Measurements from ENCODE around the gene CNIH1.
"Not testable (repeated sequence)": the region's sequence is repeated elsewhere in the genome, so short reads cannot be mapped to it uniquely, and the experiment has no call there.

CNIH1 gene

GRCh38 chr14:54465654-54466053 is 24.5 kb upstream of the CNIH1 start:
- DNase-seq, result no peak

- peak; percentile 65 for DNase-seq
Observed at GRCh38 chr14:54462048-54462447, 20.9 kb upstream of the CNIH1 start.

GRCh38 chr14:54459106-54459505 is 17.9 kb upstream of the CNIH1 start:
- no peak for DNase-seq

GRCh38 chr14:54458536-54458935 is 17.4 kb upstream of the CNIH1 start:
- DNase-seq, result not testable (repeated sequence)

GRCh38 chr14:54457609-54457996 is 16.4 kb upstream of the CNIH1 start:
- DNase-seq, result no peak

GRCh38 chr14:54456820-54457608 is 15.8 kb upstream of the CNIH1 start:
- not testable (repeated sequence) for DNase-seq

DNA sequence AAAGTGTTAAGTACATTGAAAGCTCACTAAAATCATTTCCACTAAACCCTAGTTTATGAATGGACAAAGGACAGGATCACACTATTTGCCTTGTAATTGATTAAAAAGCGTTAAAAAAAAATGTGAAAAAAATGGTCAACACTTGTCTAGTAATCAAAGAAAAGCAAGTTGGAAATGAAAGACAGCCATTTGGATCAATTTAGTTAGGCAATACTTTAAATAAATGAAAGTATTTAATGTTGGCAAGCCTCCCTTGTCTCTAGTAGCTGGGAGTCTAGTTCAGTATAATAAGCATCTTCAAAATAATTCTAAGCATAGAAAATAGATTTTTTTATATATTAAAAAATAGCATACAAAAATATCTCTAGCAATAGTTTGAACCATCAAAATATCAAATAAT is 14.2 kb upstream of the CNIH1 start:
- no peak for DNase-seq

- DNase-seq, result not testable (repeated sequence)
Observed at GRCh38 chr14:54453990-54454389, 12.8 kb upstream of the CNIH1 start.

GRCh38 chr14:54453252-54453651 is 12.1 kb upstream of the CNIH1 start:
- DNase-seq, result no peak

DNA sequence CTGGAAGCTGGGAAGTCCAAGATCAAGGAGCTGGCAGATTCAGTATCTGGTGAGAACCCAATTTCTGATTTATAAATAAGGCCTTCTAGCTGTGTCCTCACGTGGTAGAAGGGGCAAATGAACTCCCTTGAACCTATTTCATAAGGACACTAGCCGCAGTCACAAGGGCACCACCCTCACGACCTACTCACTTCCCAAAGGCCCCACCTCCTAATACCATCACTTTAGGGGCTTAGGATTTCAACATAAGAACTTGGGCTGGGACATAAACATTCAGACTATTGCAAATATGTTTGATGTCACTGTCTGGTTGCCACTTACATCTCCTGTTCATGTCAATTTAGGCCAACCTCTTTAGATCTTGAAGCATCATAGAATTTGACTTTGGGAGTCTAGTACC is 10.8 kb upstream of the CNIH1 start:
- DNase-seq, result peak; percentile 91

DNA sequence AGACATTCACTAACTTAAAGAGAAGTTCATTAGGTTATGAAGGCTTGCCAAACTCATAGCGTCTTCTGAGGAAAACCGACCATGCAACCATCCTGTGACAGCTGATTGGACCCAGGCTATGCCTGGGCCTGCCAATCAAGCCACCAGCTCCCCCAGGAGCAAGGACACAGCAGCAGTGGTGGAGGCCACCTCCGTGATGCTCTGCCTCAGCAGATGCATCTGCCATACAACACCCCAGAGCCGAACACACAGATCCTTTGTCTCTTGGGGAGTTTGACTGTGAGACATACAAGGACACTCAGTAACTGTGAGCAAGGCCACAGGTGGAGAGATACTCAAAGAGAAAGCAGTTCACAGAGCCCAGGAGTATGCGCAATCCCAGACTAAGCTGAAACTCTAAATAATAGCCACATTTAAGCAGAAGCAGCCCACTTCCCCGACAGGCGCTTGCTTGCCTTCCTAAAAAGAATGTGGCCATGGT is 10.0 kb upstream of the CNIH1 start:
- peak; percentile 45 for DNase-seq

GRCh38 chr14:54450535-54450934 is 9.4 kb upstream of the CNIH1 start:
- peak; percentile 98 for DNase-seq

- DNase-seq, result peak; percentile 97
Observed at GRCh38 chr14:54447231-54447692, 6.1 kb upstream of the CNIH1 start.

GRCh38 chr14:54446161-54446693 is 5.1 kb upstream of the CNIH1 start:
- DNase-seq, result no peak

- DNase-seq, result no peak
Observed at GRCh38 chr14:54444681-54445080, 3.5 kb upstream of the CNIH1 start.

- DNase-seq, result no peak
Observed at GRCh38 chr14:54443981-54444380, 2.8 kb upstream of the CNIH1 start.

DNA sequence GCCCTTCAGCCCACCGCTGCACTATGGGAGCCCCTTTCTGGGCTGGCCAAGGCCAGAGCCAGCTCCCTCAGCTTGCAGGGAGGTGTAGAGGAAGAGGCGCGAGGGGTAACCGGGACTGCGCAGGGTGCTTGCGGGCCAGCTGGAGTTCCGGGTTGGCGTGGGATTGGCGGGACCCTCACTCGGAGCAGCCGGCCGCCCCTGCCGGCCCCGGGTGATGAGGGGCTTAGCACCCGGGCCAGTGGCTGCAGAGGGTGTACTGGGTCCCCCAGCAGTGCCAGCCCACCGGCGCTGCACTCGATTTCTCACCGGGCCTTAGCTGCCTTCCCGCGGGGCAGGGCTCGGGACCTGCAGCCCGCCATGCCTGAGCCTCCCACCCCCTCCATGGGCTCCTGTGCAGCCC is 1.8 kb upstream of the CNIH1 start:
- not testable (repeated sequence) for DNase-seq

DNA sequence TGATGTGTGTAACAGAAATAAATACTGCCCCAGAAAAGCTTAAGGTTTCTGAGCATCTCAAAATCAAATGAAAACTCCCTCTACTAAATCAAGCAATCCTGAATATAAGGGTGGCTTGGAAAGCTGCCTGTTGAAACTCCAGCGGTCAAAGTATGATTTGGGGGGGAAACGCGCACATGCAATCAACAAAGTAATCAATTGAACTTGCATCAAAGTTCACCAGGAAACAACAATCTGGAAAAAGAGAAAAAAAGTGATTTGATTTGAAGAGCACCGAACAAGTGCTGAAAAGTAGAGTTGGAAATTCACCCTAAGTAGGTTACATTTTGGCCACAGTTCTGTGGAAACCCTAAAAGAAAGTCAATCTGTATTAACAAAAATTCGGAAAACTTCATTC is 700 bp downstream of the CNIH1 start:
- DNase-seq, result no peak

GRCh38 chr14:54440037-54440436 is 1.1 kb downstream of the CNIH1 start:
- DNase-seq, result peak; percentile 16

GRCh38 chr14:54438703-54439102 is 2.5 kb downstream of the CNIH1 start:
- DNase-seq, result no peak

- DNase-seq, result not testable (repeated sequence)
Observed at GRCh38 chr14:54437954-54438353, 3.2 kb downstream of the CNIH1 start.

GRCh38 chr14:54435500-54435981 is 5.6 kb downstream of the CNIH1 start:
- no peak for DNase-seq

- DNase-seq, result no peak
Observed at GRCh38 chr14:54428527-54428926, 12.6 kb downstream of the CNIH1 start.

GRCh38 chr14:54427871-54428270 is 13.3 kb downstream of the CNIH1 start:
- no peak for DNase-seq

Data from inflammatory macrophage treated with lipopolysaccharide for 4 hours (primary cell).